Measurements from ENCODE around the gene CDYL2.
"Not testable (repeated sequence)": the region's sequence is repeated elsewhere in the genome, so short reads cannot be mapped to it uniquely, and the experiment has no call there.

CDYL2 gene

GRCh38 chr16:80804526-80805383 lies at the start of gene CDYL2:
Gene CDYL2 (minus strand): TSS chr16:80804598. CDS start chr16:80804173, 425 bp downstream.
- peak; percentile 30 for DNase-seq (ENCODE audit: low read depth)

GRCh38 chr16:80852261-80852872 lies 48.0 kb upstream of the CDYL2 start:
- peak; percentile 1 for DNase-seq (ENCODE audit: low read depth)

GRCh38 chr16:80851831-80852230 lies 47.4 kb upstream of the CDYL2 start:
- DNase-seq (ENCODE audit: low read depth): no peak

GRCh38 chr16:80850757-80851156 lies 46.4 kb upstream of the CDYL2 start:
- DNase-seq (ENCODE audit: low read depth): no peak

GRCh38 chr16:80848862-80849261 lies 44.5 kb upstream of the CDYL2 start:
- DNase-seq (ENCODE audit: low read depth): no peak

- no peak for DNase-seq (ENCODE audit: low read depth)
Observed at GRCh38 chr16:80846680-80847079, 42.3 kb upstream of the CDYL2 start.

GRCh38 chr16:80846275-80846674 lies 41.9 kb upstream of the CDYL2 start:
- no peak for DNase-seq (ENCODE audit: low read depth)

- no peak for DNase-seq (ENCODE audit: low read depth)
Observed at GRCh38 chr16:80844395-80844794, 40.0 kb upstream of the CDYL2 start.

GRCh38 chr16:80841231-80841630 lies 36.8 kb upstream of the CDYL2 start:
- DNase-seq (ENCODE audit: low read depth): no peak

- DNase-seq (ENCODE audit: low read depth): no peak
Observed at GRCh38 chr16:80837533-80838147, 33.2 kb upstream of the CDYL2 start.

GRCh38 chr16:80836846-80837245 lies 32.4 kb upstream of the CDYL2 start:
- no peak for DNase-seq (ENCODE audit: low read depth)

GRCh38 chr16:80836202-80836601 lies 31.8 kb upstream of the CDYL2 start:
- DNase-seq (ENCODE audit: low read depth): no peak

- no peak for DNase-seq (ENCODE audit: low read depth)
Observed at GRCh38 chr16:80831039-80831438, 26.6 kb upstream of the CDYL2 start.

- no peak for DNase-seq (ENCODE audit: low read depth)
Observed at GRCh38 chr16:80828495-80828894, 24.1 kb upstream of the CDYL2 start.

- no peak for DNase-seq (ENCODE audit: low read depth)
Observed at GRCh38 chr16:80827007-80827406, 22.6 kb upstream of the CDYL2 start.

- no peak for DNase-seq (ENCODE audit: low read depth)
Observed at GRCh38 chr16:80825365-80825758, 21.0 kb upstream of the CDYL2 start.

- no peak for DNase-seq (ENCODE audit: low read depth)
Observed at GRCh38 chr16:80824623-80825364, 20.4 kb upstream of the CDYL2 start.

- DNase-seq (ENCODE audit: low read depth): no peak
Observed at GRCh38 chr16:80819988-80820387, 15.6 kb upstream of the CDYL2 start.

GRCh38 chr16:80816356-80816755 lies 12.0 kb upstream of the CDYL2 start:
- DNase-seq (ENCODE audit: low read depth): no peak

- DNase-seq (ENCODE audit: low read depth): not testable (repeated sequence)
Observed at GRCh38 chr16:80815278-80815677, 10.9 kb upstream of the CDYL2 start.

- DNase-seq (ENCODE audit: low read depth): no peak
Observed at GRCh38 chr16:80812593-80812992, 8.2 kb upstream of the CDYL2 start.

GRCh38 chr16:80809366-80809765 lies 5.0 kb upstream of the CDYL2 start:
- no peak for DNase-seq (ENCODE audit: low read depth)
